Right lobe of liver (tissue), 6 donors: ENCODE measurements around the gene SLC44A2. TPM values are rescaled to one million over a fixed set of nuclear protein-coding genes. Genes with fewer than 3 reads are reported as not detected.

Experiments used
- ATAC-seq, 4 donors: fragments of 200-7000 bp; cut with Tn5 transposase; one replicate each; pipeline ENCODE4 v1.9.1; 2020; ENCODE audit warnings: mild to moderate bottlenecking in 4 of 4, moderate library complexity in 4 of 4
- DNase-seq, 3 donors: peaks; one replicate each; pipeline ENCODE4 v3.0.0-alpha.2; 2020
- H3K27ac ChIP-seq, 3 donors: fragments of 200-600 bp; one replicate each; pipeline ENCODE4 v1.8.0; 2022
- H3K27me3 ChIP-seq, 2 donors: fragments of 200-600 bp; one replicate each; pipeline ENCODE4 v1.8.0; 2022
- H3K36me3 ChIP-seq, 4 donors: fragments of 200-600 bp; sonication (generic) in 1 of 4; one replicate each; pipeline versions ENCODE4 v1.5.1 to v1.8.0; 2017 to 2022; ENCODE audit warnings: control low read depth in 1 of 4
- H3K4me1 ChIP-seq, 4 donors: fragments of 200-600 bp; sonication (generic) in 1 of 4; one replicate each; pipeline versions ENCODE4 v1.5.1 to v1.8.0; 2017 to 2022; ENCODE audit warnings: control low read depth in 1 of 4
- H3K4me3 ChIP-seq, 3 donors: fragments of 200-600 bp; one replicate each; pipeline ENCODE4 v1.8.0; 2022
- H3K9me3 ChIP-seq, 4 donors: fragments of 200-600 bp; sonication (generic) in 1 of 4; one replicate each; pipeline versions ENCODE4 v1.5.1 to v1.8.0; 2017 to 2022; ENCODE audit warnings: control low read depth in 1 of 4
- POLR2A ChIP-seq: fragments of 450-650 bp; IDR thresholded peaks from one replicate; pipeline ENCODE4 v1.6.1; 2017; ENCODE audit warnings: antibody characterized with exemption, mild to moderate bottlenecking
- WGBS: methylation state at CpG from one replicate; pipeline ENCODE4 v1.1.6; 2018; ENCODE audit warnings: low coverage, low lambda C conversion rate; ENCODE audit not compliant: insufficient coverage; ENCODE audit errors: missing lambda C conversion rate; 5-methylcytosine and 5-hydroxymethylcytosine counted together
- intact Hi-C, 2 donors: fragments of 100-400 bp; cut with DNase I; formaldehyde crosslinking; loops; one replicate each; pipeline versions ENCODE4 v1.11.2 to v1.14.1; 2022
- total RNA-seq, 6 experiments: library from RNA; depleted of rRNA in 2 of 6; stranded (reverse); fragments of >200 nt in 2 of 6; fragmentation: NEBNext Ultra II Directional in 3 of 6; extraction: Animal tissue kit (Norgen Biotek cat#: 25700) in 3 of 6; gene quantifications; one replicate each; pipeline versions ENCODE4 v1.1.0 to v1.2.4, GENCODE V29; 2016 to 2023
- TF ChIP-seq, protein P1 (sequence below), 4 donors: fragments of 200-600 bp in 3 of 4; fragments of 450-650 bp in 1 of 4; IDR thresholded peaks; one replicate each; pipeline versions ENCODE4 v1.5.1 to v1.8.0; 2016 to 2022; ENCODE audit warnings: antibody characterized with exemption in 4 of 4, mild to moderate bottlenecking in 2 of 4
- donor health status: DM: no; HTN: yes; CAD: no.
- donor health status: DM: no; HTN: no; CAD: no.
- donor health status: DM: no; HTN: no; CAD: no.
- donor health status: DM: no; HTN: yes; CAD: no.
- donor health status: DM: no; HTN: yes; CAD: no.

Gene SLC44A2
- total RNA-seq, 6 experiments from 2014 or later: 11.7 to 18.5 (median 15.6) TPM

- H3K4me1 ChIP-seq: no peaks in the 10 kb centered on the region
- no peak overlapping the region for H3K4me3 ChIP-seq
- TF ChIP-seq POLR2A: no peak
- TF ChIP-seq, protein P1, sequence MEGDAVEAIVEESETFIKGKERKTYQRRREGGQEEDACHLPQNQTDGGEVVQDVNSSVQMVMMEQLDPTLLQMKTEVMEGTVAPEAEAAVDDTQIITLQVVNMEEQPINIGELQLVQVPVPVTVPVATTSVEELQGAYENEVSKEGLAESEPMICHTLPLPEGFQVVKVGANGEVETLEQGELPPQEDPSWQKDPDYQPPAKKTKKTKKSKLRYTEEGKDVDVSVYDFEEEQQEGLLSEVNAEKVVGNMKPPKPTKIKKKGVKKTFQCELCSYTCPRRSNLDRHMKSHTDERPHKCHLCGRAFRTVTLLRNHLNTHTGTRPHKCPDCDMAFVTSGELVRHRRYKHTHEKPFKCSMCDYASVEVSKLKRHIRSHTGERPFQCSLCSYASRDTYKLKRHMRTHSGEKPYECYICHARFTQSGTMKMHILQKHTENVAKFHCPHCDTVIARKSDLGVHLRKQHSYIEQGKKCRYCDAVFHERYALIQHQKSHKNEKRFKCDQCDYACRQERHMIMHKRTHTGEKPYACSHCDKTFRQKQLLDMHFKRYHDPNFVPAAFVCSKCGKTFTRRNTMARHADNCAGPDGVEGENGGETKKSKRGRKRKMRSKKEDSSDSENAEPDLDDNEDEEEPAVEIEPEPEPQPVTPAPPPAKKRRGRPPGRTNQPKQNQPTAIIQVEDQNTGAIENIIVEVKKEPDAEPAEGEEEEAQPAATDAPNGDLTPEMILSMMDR (IDR thresholded peaks at IDR 0.05): no peak
- DNase-seq (no peak), ATAC-seq (no peak)
- no peaks in the 10 kb centered on the region for H3K36me3 ChIP-seq
- intact Hi-C loops: no loop called here
- no peaks in the 10 kb centered on the region for H3K9me3 ChIP-seq
- no peaks in the 10 kb centered on the region for H3K27me3 ChIP-seq
- H3K27ac ChIP-seq: no peak overlapping the region
- 87% methylated on average over 8 of the region's 8 CpGs for WGBS
Measured at GRCh38 chr19:10618846-10619245, 6.5 kb upstream of the SLC44A2 start.

DNA sequence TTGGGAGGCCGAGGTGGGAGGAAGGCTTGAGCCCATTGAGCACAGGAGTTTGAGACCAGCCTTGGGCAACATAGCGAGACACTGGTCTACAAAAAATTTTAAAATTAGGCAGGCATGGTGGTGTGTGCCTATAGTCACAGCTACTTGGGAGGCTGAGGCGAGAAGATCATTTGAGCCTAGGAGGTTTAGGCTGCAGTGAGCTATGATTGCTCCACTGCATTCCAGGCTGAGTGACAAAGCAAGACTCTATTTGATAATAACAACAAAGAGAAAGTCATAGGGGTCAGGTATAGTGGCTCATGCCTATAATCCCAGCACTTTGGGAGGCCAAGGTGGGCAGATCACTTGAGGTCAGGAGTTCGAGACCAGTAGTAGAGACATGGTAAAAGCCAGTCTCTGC lies 4.6 kb upstream of the SLC44A2 start:
- Histone ChIP-seq H3K27me3 (no peaks in the 10 kb centered on the region), H3K27ac (no peak overlapping the region), H3K36me3 (no peaks in the 10 kb centered on the region), H3K4me1 (peaks cover 0 to 9% (median 0%) of the 10 kb centered on the region in 4 donors), H3K4me3 (no peak overlapping the region), H3K9me3 (no peaks in the 10 kb centered on the region)
- DNase-seq: no peak
- ATAC-seq: no peak
- intact Hi-C loops: no loop called here
- 83% methylated on average over 3 of the region's 4 CpGs for whole genome bisulfite sequencing
- TF ChIP-seq, protein P1 (IDR thresholded peaks at IDR 0.05): no peak
- TF ChIP-seq POLR2A: no peak

DNA sequence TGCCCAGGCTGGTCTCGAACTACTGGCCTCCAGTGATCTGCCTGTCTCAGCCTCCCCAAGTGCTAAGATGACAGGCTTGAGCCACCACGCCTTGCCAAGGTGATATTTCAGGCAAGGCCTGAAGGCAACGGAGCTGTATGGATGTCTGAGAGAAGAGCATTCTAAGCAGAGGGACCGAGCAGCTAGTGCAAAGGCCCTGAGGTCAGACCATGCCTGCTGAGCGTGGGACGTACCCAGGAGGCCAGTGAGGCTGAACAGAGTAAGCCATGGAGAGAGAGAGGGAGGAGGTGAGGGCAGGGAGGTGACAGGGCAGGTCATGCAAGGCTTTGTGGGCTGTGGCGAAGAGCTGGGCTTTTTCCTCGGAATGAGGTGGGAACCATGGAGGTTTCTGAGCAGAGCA lies 3.4 kb upstream of the SLC44A2 start:
- Histone ChIP-seq H3K27me3 (no peaks in the 10 kb centered on the region), H3K4me1 (peaks cover 0 to 10% (median 0%) of the 10 kb centered on the region in 4 donors), H3K36me3 (no peaks in the 10 kb centered on the region), H3K9me3 (no peaks in the 10 kb centered on the region), H3K27ac (no peak overlapping the region), H3K4me3 (no peak overlapping the region)
- 93% methylated on average over 6 of the region's 8 CpGs for WGBS
- intact Hi-C loops: no loop called here
- TF ChIP-seq, protein P1 (IDR thresholded peaks at IDR 0.05): no peak
- TF ChIP-seq POLR2A: no peak
- DNase-seq: no peak
- ATAC-seq: no peak

DNA sequence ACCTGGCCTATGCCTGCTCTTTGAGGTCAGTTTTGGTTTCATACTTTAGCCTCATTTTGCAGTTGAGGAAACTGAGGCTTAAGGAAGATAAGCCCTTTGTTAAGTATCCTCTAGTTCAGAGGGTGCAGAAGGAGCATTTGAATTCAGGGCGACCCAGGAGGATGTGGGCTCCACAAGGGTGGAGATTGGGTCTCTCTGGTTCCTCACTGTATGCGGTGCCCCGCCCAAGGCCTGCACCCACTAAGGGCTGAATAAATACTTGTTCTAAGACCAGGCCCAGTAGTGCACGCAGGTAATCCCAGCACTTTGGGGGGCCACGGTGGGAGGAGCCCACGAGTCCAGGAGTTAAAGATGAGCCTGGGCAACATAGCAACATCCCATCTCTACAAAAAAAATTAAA lies 768 bp upstream of the SLC44A2 start:
- H3K36me3 ChIP-seq: no peaks in the 10 kb centered on the region
- intact Hi-C loops: no loop called here
- 55% methylated on average over 4 of the region's 6 CpGs for WGBS
- ATAC-seq (no peak), DNase-seq (no peak)
- peaks cover 0 to 10% (median 0%) of the 10 kb centered on the region in 4 donors for H3K4me1 ChIP-seq
- no peaks in the 10 kb centered on the region for H3K9me3 ChIP-seq
- no peak overlapping the region for H3K27ac ChIP-seq
- TF ChIP-seq, protein P1 (IDR thresholded peaks at IDR 0.05): no peak
- TF ChIP-seq POLR2A: no peak
- no peak overlapping the region for H3K4me3 ChIP-seq
- no peaks in the 10 kb centered on the region for H3K27me3 ChIP-seq

GRCh38 chr19:10625762-10626138 lies 397 bp downstream of the SLC44A2 start:
- Histone ChIP-seq H3K27me3 (no peaks in the 10 kb centered on the region), H3K4me1 (peaks cover 0 to 10% (median 0%) of the 10 kb centered on the region in 4 donors), H3K36me3 (no peaks in the 10 kb centered on the region), H3K4me3 (peak overlapping the region; percentile 23 to 49 (median 35)), H3K27ac (peak overlapping the region in 2 of 3 donors; percentile 21 to 49), H3K9me3 (no peaks in the 10 kb centered on the region)
- 44% methylated on average over 5 of the region's 10 CpGs for WGBS
- ATAC-seq (peak in 2 of 4 donors; percentile 7 to 12), DNase-seq (no peak)
- intact Hi-C loops: no loop called here
- no peak for TF ChIP-seq POLR2A
- TF ChIP-seq, protein P1 (IDR thresholded peaks at IDR 0.05): no peak
